Activated CD8-positive, alpha-beta memory T cell treated with anti-CD3 and anti-CD28 coated beads, Interleukin-2, amount 10 ng/mL, durations not matched to agents 7 days and 5 days (primary cell): Measurements from ENCODE around the gene CLTA. TPM values are rescaled to one million over a fixed set of nuclear protein-coding genes. Genes with fewer than 3 reads are reported as not detected.
"Not testable (repeated sequence)": the region's sequence is repeated elsewhere in the genome, so short reads cannot be mapped to it uniquely, and the experiment has no call there.

Experiments used
- ATAC-seq: fragments of 150-1000 bp; cut with Tn5 transposase; one replicate; pipeline ENCODE4 v1.10.0; 2021; ENCODE audit warnings: moderate library complexity
- CTCF ChIA-PET: fragments of 350-600 bp; sonication (Branson Sonifier 250); formaldehyde crosslinking; loops from one replicate; lab custom pipeline; 2021; ENCODE audit warnings: antibody characterized with exemption; lab: Charles Lee
- DNase-seq: peaks from one replicate; pipeline ENCODE4 v3.0.0-alpha.2; 2020
- H3K27ac Mint-ChIP-seq: one replicate; pipeline ENCODE4 v1.8.0; 2021; ENCODE audit warnings: mild to moderate bottlenecking, mixed read lengths
- H3K27me3 Mint-ChIP-seq: one replicate; pipeline ENCODE4 v1.8.0; 2021; ENCODE audit warnings: mixed read lengths
- H3K36me3 Mint-ChIP-seq: one replicate; pipeline ENCODE4 v1.8.0; 2021; ENCODE audit warnings: mild to moderate bottlenecking, mixed read lengths
- H3K4me1 Mint-ChIP-seq: one replicate; pipeline ENCODE4 v1.8.0; 2021; ENCODE audit warnings: mixed read lengths
- H3K4me3 Mint-ChIP-seq: one replicate; pipeline ENCODE4 v1.8.0; 2021; ENCODE audit warnings: mild to moderate bottlenecking, moderate library complexity, mixed read lengths
- H3K9me3 Mint-ChIP-seq: one replicate; pipeline ENCODE4 v1.8.0; 2022; ENCODE audit warnings: low read depth, mixed read lengths
- total RNA-seq, 2 experiments: library from RNA; stranded (reverse); gene quantifications; one replicate each; pipeline ENCODE4 v1.2.3, GENCODE V29; 2021

CLTA gene
- total RNA-seq, 2 experiments from 2014 or later, result 156 to 177 TPM

DNA sequence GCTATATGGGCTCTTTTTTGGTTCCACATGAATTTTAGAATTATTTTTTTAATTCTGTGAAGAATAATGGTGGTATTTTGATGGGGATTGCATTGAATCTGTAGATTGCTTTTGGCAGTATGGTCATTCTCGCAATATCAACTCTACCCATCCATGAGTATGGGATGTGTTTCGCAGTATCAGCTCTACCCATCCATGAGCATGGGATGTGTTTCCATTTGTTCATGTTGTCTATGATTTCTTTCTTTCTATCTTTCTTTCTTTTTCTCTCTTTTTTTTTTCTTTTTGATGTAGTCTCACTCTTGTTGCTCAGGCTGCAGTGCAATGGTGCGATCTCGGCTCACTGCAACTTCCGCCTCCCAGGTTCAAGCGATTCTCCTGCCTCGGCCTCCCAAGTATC is 48.5 kb downstream of the CLTA start:
- H3K27me3 Mint-ChIP-seq, ATAC-seq, DNase-seq, CTCF ChIA-PET, H3K4me1 Mint-ChIP-seq, H3K27ac Mint-ChIP-seq, H3K4me3 Mint-ChIP-seq, H3K9me3 Mint-ChIP-seq: not testable (repeated sequence)
- peaks cover 38% of the 10 kb centered on the region for H3K36me3 Mint-ChIP-seq

DNA sequence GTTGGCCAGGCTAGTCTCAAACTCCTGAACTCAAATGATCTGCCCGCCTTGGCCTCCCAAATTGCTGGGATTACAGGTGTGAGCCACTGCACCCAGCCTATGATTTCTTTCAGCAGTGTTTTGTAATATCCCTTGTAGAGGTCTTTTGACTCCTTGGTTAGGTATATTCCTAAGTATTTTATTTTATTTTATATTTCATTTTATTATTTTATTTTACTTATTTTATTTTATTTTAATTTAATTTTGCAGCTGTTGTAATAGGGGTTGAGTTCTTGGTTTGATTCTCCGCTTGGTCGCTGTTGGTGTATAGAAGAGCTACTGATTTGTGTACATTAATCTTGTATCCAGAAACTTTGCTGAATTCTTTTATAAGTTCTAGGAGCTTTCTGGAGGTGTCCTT is 49.0 kb downstream of the CLTA start:
- CTCF ChIA-PET, H3K9me3 Mint-ChIP-seq, H3K4me3 Mint-ChIP-seq, ATAC-seq, H3K27me3 Mint-ChIP-seq, H3K27ac Mint-ChIP-seq, H3K4me1 Mint-ChIP-seq, DNase-seq: not testable (repeated sequence)
- peaks cover 38% of the 10 kb centered on the region for H3K36me3 Mint-ChIP-seq

DNA sequence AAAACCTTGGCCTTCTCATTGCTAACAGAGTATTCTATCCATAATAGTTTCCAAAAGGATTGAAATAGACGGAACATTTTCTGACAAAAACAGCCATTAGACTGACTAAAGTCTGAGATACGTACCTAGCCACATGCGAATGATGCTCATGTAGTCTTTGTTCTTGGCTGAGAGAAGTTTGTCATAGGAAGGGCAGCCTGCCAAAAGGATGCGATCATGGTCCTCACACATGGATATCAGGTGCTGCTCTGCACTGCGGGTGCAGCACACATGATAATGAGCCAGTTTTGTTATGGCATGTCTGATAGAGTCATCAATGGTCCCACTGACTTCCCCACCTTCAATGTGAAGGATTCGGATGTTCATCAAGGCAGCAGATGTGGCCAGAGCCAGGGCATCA is 55.2 kb downstream of the CLTA start:
- Mint-ChIP-seq H3K27ac (no peak overlapping the region), H3K36me3 (peaks cover 23% of the 10 kb centered on the region), H3K4me1 (peaks cover 9% of the 10 kb centered on the region), H3K27me3 (no peaks in the 10 kb centered on the region), H3K9me3 (no peaks in the 10 kb centered on the region), H3K4me3 (no peak overlapping the region)
- no peak for DNase-seq
- CTCF ChIA-PET, result interaction anchor here (0.9 kb wide), 2 partner anchors 11 to 13 kb away, joined by 3 to 5 read pairs; partner anchors contain the start of gene GNE
- ATAC-seq, result no peak

DNA sequence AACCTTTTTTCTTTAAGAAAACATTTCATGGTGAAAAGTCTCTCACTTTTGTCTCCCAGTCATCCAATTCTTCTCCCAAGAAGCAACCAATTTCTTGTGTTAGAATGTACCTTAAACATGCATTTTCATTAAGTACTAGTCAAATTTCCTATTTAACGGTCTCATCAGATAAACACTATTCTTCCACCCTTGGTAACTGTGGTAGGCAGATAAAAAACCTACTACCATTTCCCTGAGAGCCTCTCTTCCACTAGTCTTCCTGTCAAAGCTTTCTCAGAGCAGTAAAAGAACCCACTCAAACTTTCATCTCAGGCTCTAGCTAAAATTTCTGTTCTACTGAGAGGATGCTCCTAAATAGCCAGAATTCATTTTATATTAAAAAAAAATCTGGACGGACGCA is 56.6 kb downstream of the CLTA start:
- Mint-ChIP-seq H3K36me3 (peaks cover 17% of the 10 kb centered on the region), H3K27ac (no peak overlapping the region), H3K4me3 (no peak overlapping the region), H3K27me3 (no peaks in the 10 kb centered on the region), H3K4me1 (peaks cover 11% of the 10 kb centered on the region), H3K9me3 (no peaks in the 10 kb centered on the region)
- DNase-seq, result no peak
- ATAC-seq, result no peak
- CTCF ChIA-PET, result interaction anchor here (0.7 to 2.6 kb wide), 5 partner anchors 37 to 143 kb away, joined by 3 to 34 read pairs (median 6); no protein-coding TSS in a partner anchor

DNA sequence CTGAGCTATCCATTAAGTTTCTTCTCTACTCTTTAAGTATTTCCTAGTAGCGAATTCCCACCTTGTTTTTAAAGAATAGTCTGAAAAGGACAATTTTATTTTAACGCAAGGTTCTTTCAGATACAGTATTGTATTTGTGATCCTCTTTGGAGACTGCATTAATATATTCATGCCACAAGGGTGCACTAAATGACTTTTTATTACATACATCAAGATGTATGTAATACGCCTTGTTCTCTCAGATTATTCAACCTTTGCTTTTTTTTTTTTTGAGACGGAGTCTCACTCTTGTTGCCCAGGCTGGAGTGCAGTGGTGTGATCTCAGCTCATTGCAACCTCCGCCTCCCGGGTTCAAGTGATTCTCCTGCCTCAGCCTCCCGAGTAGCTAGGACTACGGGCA is 57.3 kb downstream of the CLTA start:
- H3K36me3 Mint-ChIP-seq, result peaks cover 15% of the 10 kb centered on the region
- CTCF ChIA-PET, result interaction anchor here (0.7 to 2.6 kb wide), 9 partner anchors 9 to 481 kb away, joined by 3 to 34 read pairs (median 5); no protein-coding TSS in a partner anchor
- H3K4me1 Mint-ChIP-seq, result peaks cover 11% of the 10 kb centered on the region
- H3K4me3 Mint-ChIP-seq, DNase-seq, H3K27me3 Mint-ChIP-seq, H3K9me3 Mint-ChIP-seq, H3K27ac Mint-ChIP-seq: not testable (repeated sequence)
- ATAC-seq, result peak; percentile 82

DNA sequence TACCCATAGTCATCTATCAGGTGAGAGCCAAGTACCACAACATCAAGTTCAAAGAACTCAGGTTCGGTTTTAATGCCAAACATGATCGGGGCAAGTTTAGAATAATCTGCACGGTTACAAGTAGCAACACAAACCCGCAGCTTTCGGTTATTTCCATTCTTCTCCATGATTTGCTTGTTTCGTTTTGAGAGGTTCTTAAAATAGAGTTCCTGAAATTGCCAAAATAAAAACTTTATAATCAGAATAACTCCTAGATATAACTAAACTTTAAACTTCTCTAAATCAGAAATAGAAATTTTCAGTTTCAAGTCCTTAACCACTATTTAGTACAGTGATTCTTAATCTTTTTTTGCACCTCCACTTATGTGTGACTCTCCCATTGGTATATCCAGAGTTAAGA is 58.5 kb downstream of the CLTA start:
- Mint-ChIP-seq H3K4me1 (peaks cover 11% of the 10 kb centered on the region), H3K9me3 (no peaks in the 10 kb centered on the region), H3K27ac (no peak overlapping the region), H3K27me3 (no peaks in the 10 kb centered on the region), H3K4me3 (no peak overlapping the region), H3K36me3 (peaks cover 11% of the 10 kb centered on the region)
- ATAC-seq (no peak), DNase-seq (no peak)
- CTCF ChIA-PET, result interaction anchor here (1.1 to 2.6 kb wide), 7 partner anchors 8 to 479 kb away, joined by 3 to 34 read pairs (median 5); no protein-coding TSS in a partner anchor

DNA sequence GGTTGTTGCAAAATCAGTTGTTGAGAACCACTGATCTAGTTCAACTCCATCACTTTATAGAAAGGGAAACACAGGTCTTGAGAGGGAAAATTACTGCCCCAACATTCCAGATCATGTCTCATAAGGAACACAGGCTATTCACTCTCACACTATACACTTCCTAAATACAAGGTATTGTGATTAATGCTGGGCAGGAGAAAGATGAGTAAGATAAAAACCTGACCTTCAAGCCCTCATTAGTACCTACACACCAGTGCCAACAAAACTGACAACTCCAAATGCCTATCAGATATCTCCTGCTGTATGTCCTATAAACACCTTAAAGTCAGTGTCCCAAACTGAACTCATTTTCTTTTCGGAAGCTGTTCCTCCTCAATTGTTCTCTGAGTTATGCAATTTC is 59.4 kb downstream of the CLTA start:
- peaks cover 11% of the 10 kb centered on the region for H3K4me1 Mint-ChIP-seq
- no peak for ATAC-seq
- no peak overlapping the region for H3K4me3 Mint-ChIP-seq
- CTCF ChIA-PET, result interaction anchor here (1.2 to 3.1 kb wide), 2 partner anchors 14 to 79 kb away, joined by 4 to 13 read pairs; no protein-coding TSS in a partner anchor
- no peak overlapping the region for H3K27ac Mint-ChIP-seq
- no peaks in the 10 kb centered on the region for H3K9me3 Mint-ChIP-seq
- H3K27me3 Mint-ChIP-seq, result no peaks in the 10 kb centered on the region
- DNase-seq, result no peak
- peaks cover 11% of the 10 kb centered on the region for H3K36me3 Mint-ChIP-seq

DNA sequence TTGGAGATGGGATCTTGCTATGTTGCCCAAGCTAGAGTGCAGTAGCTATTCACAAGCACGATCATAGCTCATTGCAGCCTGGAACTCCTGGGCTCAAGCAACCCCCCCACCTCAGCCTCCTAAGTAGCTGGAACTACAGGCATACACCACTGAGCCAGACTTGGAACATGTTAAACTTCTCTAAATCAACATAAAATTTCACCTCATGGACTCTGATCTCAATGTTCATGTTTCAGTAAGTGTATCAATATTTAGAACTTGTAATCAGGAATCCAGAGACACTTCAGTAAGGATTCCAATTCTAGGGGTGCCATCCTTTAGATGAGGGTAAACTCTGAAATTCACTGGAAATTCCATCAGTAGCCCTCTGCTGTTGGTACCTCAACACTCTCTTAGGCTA is 60.7 kb downstream of the CLTA start:
- Mint-ChIP-seq H3K4me1 (peaks cover 11% of the 10 kb centered on the region), H3K27ac (no peak overlapping the region)
- CTCF ChIA-PET, result interaction anchor here (1.3 to 3.1 kb wide), 2 partner anchors 11 to 77 kb away, joined by 3 to 13 read pairs; no protein-coding TSS in a partner anchor

DNA sequence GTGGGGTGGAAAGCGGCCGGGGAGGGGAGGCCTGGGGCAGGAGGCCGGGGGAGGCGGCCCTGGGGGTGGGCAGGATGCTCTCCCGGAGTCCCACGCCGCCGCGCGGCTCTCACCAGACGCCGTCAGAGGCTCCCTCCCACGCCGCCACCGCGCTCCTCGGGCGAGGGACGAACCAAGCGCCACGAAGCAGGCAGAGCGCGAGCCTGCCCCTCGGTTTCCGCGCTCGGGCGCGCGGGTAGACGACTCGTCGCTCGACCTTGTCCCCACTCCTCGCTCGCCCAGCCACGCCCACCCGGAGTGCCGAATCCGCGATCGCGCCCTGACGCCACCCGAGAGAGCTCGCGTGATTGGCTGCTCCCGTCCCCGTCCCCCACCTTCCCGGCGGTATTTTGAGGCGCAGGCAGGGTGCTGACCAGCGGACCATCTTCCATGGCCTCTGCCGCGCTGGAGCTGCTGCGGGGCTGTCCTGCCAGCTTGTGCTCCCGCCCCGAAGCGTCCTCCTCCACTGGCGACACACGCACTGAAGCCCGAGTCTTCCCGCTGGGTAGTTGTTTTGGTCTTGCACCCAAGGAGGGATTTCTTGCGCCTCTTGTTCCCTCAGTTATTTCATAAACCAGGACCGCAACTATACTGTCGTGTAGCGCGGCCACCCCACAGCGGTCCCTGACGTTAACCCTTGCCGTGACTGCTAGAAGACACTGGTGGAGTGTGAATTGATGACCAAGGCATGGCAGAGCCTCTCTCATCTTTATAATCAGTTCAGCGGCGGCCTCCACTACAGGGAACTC is 67.7 kb downstream of the CLTA start, which contains the start of gene GNE:
TSS of gene GNE (minus strand) at position 241 of the 788 bp plus-strand sequence. CDS start 9,093 bp downstream, outside the sequence.
- Mint-ChIP-seq H3K4me1 (peaks cover 11% of the 10 kb centered on the region), H3K4me3 (peak within 1 kb of the TSS; percentile 84), H3K27me3 (no peaks in the 10 kb centered on the region), H3K36me3 (peaks cover 5% of the 10 kb centered on the region), H3K9me3 (no peaks in the 10 kb centered on the region), H3K27ac (peak within 1 kb of the TSS; percentile 86)
- DNase-seq (peak; percentile 99), ATAC-seq (peak; percentile 88)
- CTCF ChIA-PET, result interaction anchor here (0.9 to 1.7 kb wide), 6 partner anchors 10 to 149 kb away, joined by 3 to 6 read pairs (median 4); partner anchors contain the start of gene CLTA

More for the DNA sequence above, 60.7 kb downstream of the CLTA start:
- Mint-ChIP-seq H3K9me3 (no peaks in the 10 kb centered on the region), H3K36me3 (peaks cover 5% of the 10 kb centered on the region), H3K27me3 (no peaks in the 10 kb centered on the region), H3K4me3 (no peak overlapping the region)
- ATAC-seq (no peak), DNase-seq (no peak)

DNA sequence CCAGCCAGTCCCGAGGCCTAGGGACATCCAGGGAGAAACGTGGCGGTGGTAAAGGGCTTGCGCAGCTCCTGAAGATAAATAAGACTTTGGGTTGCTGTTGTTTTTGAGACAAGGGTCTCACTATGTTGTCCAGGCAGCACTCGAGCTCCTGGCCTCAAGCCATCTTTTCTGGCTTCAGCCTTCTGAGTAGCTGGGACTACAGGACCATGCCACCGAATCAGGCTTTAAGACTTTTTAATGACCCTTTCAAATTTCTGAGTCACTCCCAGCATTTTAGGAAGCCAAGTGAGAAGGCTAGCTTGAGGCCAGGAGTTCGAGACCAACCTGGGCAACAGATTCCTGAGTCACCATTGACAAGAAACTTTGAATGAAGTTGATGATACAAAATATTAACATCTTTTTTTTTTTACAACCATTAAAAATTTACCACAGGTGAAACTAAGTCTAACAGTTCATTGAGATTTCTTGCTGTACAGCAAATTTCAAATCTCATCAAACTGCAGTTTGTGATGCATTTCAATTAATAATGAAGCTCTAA is 68.3 kb downstream of the CLTA start:
- H3K4me3 Mint-ChIP-seq, result peak overlapping the region; percentile 84
- ATAC-seq, result no peak
- H3K36me3 Mint-ChIP-seq, result peaks cover 5% of the 10 kb centered on the region
- H3K9me3 Mint-ChIP-seq, result no peaks in the 10 kb centered on the region
- H3K4me1 Mint-ChIP-seq, result peaks cover 11% of the 10 kb centered on the region
- peak overlapping the region; percentile 86 for H3K27ac Mint-ChIP-seq
- no peak for DNase-seq
- no peaks in the 10 kb centered on the region for H3K27me3 Mint-ChIP-seq
- CTCF ChIA-PET, result interaction anchor here (0.9 to 1.7 kb wide), 5 partner anchors 9 to 148 kb away, joined by 3 to 4 read pairs (median 3); partner anchors contain the start of gene CLTA

Other genes with a start within 250 kb of the CLTA start
- not detected for gene OR2S2, start 232.8 kb upstream of the CLTA start, total RNA-seq
- 1 to 10 TPM; 6.1 to 8.1 TPM for gene RECK, start 154.0 kb upstream of the CLTA start, total RNA-seq
- 10 to 100 TPM; 28.4 to 49.8 TPM for gene GLIPR2, start 54.2 kb upstream of the CLTA start, total RNA-seq
- under 1 TPM in 1 of 2 experiments, not detected in 1; 0.15 TPM for gene CCIN, start 21.5 kb upstream of the CLTA start, total RNA-seq
- 10 to 100 TPM; 17.3 to 19.6 TPM for gene GNE, start 67.5 kb downstream of the CLTA start, total RNA-seq
- 10 to 100 TPM; 41.4 to 51.9 TPM for gene RNF38, start 209.3 kb downstream of the CLTA start, total RNA-seq